Keratinocyte (primary cell): ENCODE results near the gene THRB. TPM values are rescaled to one million over a fixed set of nuclear protein-coding genes. Genes with fewer than 3 reads are reported as not detected.
A peak's percentile ranks its signal among the peaks of the same experiment; 100 is the strongest.

Experiments
- DNase-seq: peaks from one replicate; pipeline ENCODE4 v3.0.0-alpha.2; 2011; ENCODE audit warnings: low read depth, missing footprints, low spot score
- FAIRE-seq: peaks from 2 replicates; lab custom pipeline; 2011; peaks lifted over from hg19 to GRCh38; lab: Jason Lieb, UNC
- H2AFZ ChIP-seq: 2 replicates; pipeline ENCODE4 v1.6.0; 2012; ENCODE audit warnings: low read length, control low read depth, inconsistent platforms; ENCODE audit not compliant: control insufficient read depth
- H3K27ac ChIP-seq: 2 replicates; pipeline ENCODE4 v1.5.1; 2011; ENCODE audit warnings: low read length; ENCODE audit not compliant: control insufficient read depth, insufficient read depth
- H3K27me3 ChIP-seq: 3 replicates; pipeline ENCODE4 v1.6.0; 2011; ENCODE audit warnings: low read length; ENCODE audit not compliant: control insufficient read depth, insufficient read depth; ENCODE audit errors: extremely low read depth
- H3K36me3 ChIP-seq, 2 experiments: 2 replicates in 1 of 2; 3 replicates in 1 of 2; pipeline ENCODE4 v1.5.1; 2011; ENCODE audit warnings: low read length in 2 of 2, mild to moderate bottlenecking in 1 of 2; ENCODE audit not compliant: control insufficient read depth in 2 of 2, insufficient read depth in 2 of 2; ENCODE audit errors: extremely low read depth in 1 of 2
- H3K4me1 ChIP-seq: 3 replicates; pipeline ENCODE4 v1.5.1; 2011; ENCODE audit warnings: low read length; ENCODE audit not compliant: control insufficient read depth, insufficient read depth; ENCODE audit errors: extremely low read depth
- H3K4me2 ChIP-seq: 3 replicates; pipeline ENCODE4 v1.6.0; 2011; ENCODE audit warnings: low read depth, low read length; ENCODE audit not compliant: control insufficient read depth, insufficient read depth; ENCODE audit errors: extremely low read depth
- H3K4me3 ChIP-seq, 3 experiments: fragments of 200-600 bp in 1 of 3; sonication (generic) in 1 of 3; 2 replicates in 2 of 3; 3 replicates in 1 of 3; pipeline ENCODE4 v1.5.1; 2011 to 2016; ENCODE audit warnings: low read length in 3 of 3, mild to moderate bottlenecking in 3 of 3, control low read depth in 2 of 3, inconsistent platforms in 1 of 3, low read depth in 1 of 3, mixed read lengths in 1 of 3, mixed run types in 1 of 3, moderate library complexity in 1 of 3; ENCODE audit not compliant: control insufficient read depth in 2 of 3, insufficient read depth in 2 of 3; ENCODE audit errors: extremely low read depth in 1 of 3
- H3K79me2 ChIP-seq: 2 replicates; pipeline ENCODE4 v1.6.0; 2012; ENCODE audit warnings: low read length; ENCODE audit not compliant: control insufficient read depth, insufficient read depth
- H3K9ac ChIP-seq: 3 replicates; pipeline ENCODE4 v1.6.0; 2011; ENCODE audit warnings: low read length; ENCODE audit not compliant: control insufficient read depth, insufficient read depth; ENCODE audit errors: extremely low read depth
- H3K9me1 ChIP-seq: 3 replicates; pipeline ENCODE4 v1.6.0; 2011; ENCODE audit warnings: low read length; ENCODE audit not compliant: control insufficient read depth, insufficient read depth; ENCODE audit errors: extremely low read depth
- H3K9me3 ChIP-seq: 2 replicates; pipeline ENCODE4 v1.5.1; 2012; ENCODE audit warnings: low read depth, low read length; ENCODE audit not compliant: control insufficient read depth
- H4K20me1 ChIP-seq: 3 replicates; pipeline ENCODE4 v1.6.0; 2011; ENCODE audit warnings: low read length; ENCODE audit not compliant: control insufficient read depth, insufficient read depth; ENCODE audit errors: extremely low read depth
- CTCF ChIP-seq, 3 experiments: IDR thresholded peaks in 1 of 3; conservative IDR thresholded peaks in 1 of 3; optimal IDR thresholded peaks in 1 of 3; 2 replicates in 2 of 3; 3 replicates in 1 of 3; pipeline versions ENCODE3 to v1.5.1; 2011; ENCODE audit warnings: low read length in 3 of 3, mild to moderate bottlenecking in 3 of 3, moderate library complexity in 2 of 3, control low read depth in 1 of 3, inconsistent platforms in 1 of 3; ENCODE audit not compliant: insufficient read depth in 2 of 3; ENCODE audit errors: extremely low read depth in 1 of 3
- EZH2 ChIP-seq: IDR thresholded peaks from one replicate; pipeline ENCODE4 v1.6.1; 2012; ENCODE audit warnings: inconsistent platforms, mild to moderate bottlenecking, low read length, moderate library complexity
- dilution Hi-C: fragments of 300-500 bp; cut with MboI; formaldehyde crosslinking; loops from one replicate; pipeline ENCODE4 v1.7.0; 2020; ENCODE audit warnings: low sequenced_read_pairs; ENCODE audit not compliant: extremely low pct_ligation_motif_present
- polyA plus RNA-seq, 5 experiments: library from polyadenylated mRNA; depleted of rRNA in 3 of 5; stranded (reverse) in 3 of 5; stranded (forward) in 1 of 5; unstranded in 1 of 5; fragments of >200 nt; gene quantifications; 1 replicate in 1 of 5; 2 replicates in 3 of 5; 3 replicates in 1 of 5; pipeline versions ENCODE4 v1.2.1 to v1.2.3, GENCODE V29; 2011 to 2012; ENCODE audit warnings: missing spikeins in 2 of 5, low read depth in 1 of 5, low replicate concordance in 1 of 5

The THRB gene
- polyA plus RNA-seq, 1 donor (not counting 4 experiments of a cell fraction or from before 2014, with no cell fraction given) = 2.6 TPM

- H2AFZ ChIP-seq = no peak overlapping the region
- no peak overlapping the region for H3K4me2 ChIP-seq
- no peaks in the 10 kb centered on the region for H4K20me1 ChIP-seq
- dilution Hi-C loops = no loop called here
- no peaks in the 10 kb centered on the region for H3K4me1 ChIP-seq
- FAIRE-seq = no peak
- TF ChIP-seq CTCF (optimal IDR thresholded peaks at IDR 0.05 in 1 of 3, IDR thresholded peaks at IDR 0.05 in 1 of 3, conservative IDR thresholded peaks at IDR 0.05 in 1 of 3; ENCODE audit: extremely low read depth in 1 of 3, insufficient read depth in 2 of 3, low read length in 3 of 3) = no peak
- H3K27me3 ChIP-seq = no peaks in the 10 kb centered on the region
- H3K36me3 ChIP-seq = no peaks in the 10 kb centered on the region
- H3K27ac ChIP-seq = no peak overlapping the region
- DNase-seq = no peak
- no peaks in the 10 kb centered on the region for H3K79me2 ChIP-seq
- H3K9ac ChIP-seq = no peak overlapping the region
- H3K9me1 ChIP-seq = no peaks in the 10 kb centered on the region
- no peak overlapping the region for H3K4me3 ChIP-seq
- H3K9me3 ChIP-seq = no peaks in the 10 kb centered on the region
Measured at GRCh38 chr3:24410860-24411259, 83.8 kb downstream of the THRB start.

GRCh38 chr3:24407980-24408680 lies 86.5 kb downstream of the THRB start:
- Histone ChIP-seq H3K27me3 (no peaks in the 10 kb centered on the region), H3K79me2 (no peaks in the 10 kb centered on the region), H3K27ac (no peak overlapping the region), H3K4me1 (no peaks in the 10 kb centered on the region), H3K9me1 (no peaks in the 10 kb centered on the region), H3K9me3 (no peaks in the 10 kb centered on the region), H3K4me2 (no peak overlapping the region), H3K36me3 (no peaks in the 10 kb centered on the region), H3K4me3 (no peak overlapping the region), H4K20me1 (no peaks in the 10 kb centered on the region), H3K9ac (no peak overlapping the region), H2AFZ (no peak overlapping the region)
- DNase-seq = no peak
- no peak for TF ChIP-seq EZH2
- FAIRE-seq = peak; percentile 36
- dilution Hi-C loops = no loop called here

- Histone ChIP-seq H3K27ac (no peak overlapping the region), H3K27me3 (no peaks in the 10 kb centered on the region), H3K9me1 (no peaks in the 10 kb centered on the region), H3K9ac (no peak overlapping the region), H4K20me1 (no peaks in the 10 kb centered on the region), H3K79me2 (no peaks in the 10 kb centered on the region), H3K4me1 (no peaks in the 10 kb centered on the region), H2AFZ (no peak overlapping the region), H3K4me3 (no peak overlapping the region), H3K4me2 (no peak overlapping the region), H3K9me3 (no peaks in the 10 kb centered on the region), H3K36me3 (no peaks in the 10 kb centered on the region)
- dilution Hi-C loops = no loop called here
- no peak for DNase-seq
- no peak for TF ChIP-seq CTCF (optimal IDR thresholded peaks at IDR 0.05 in 1 of 3, IDR thresholded peaks at IDR 0.05 in 1 of 3, conservative IDR thresholded peaks at IDR 0.05 in 1 of 3; ENCODE audit: extremely low read depth in 1 of 3, insufficient read depth in 2 of 3, low read length in 3 of 3)
- FAIRE-seq = no peak
Measured at GRCh38 chr3:24406900-24407299, 87.8 kb downstream of the THRB start.
